ENCODE results near the gene FAM210A.

- TF ChIP-seq HDGF (IDR thresholded peaks at IDR 0.05) (no peak), POLR2A (conservative IDR thresholded peaks at IDR 0.05) (no peak), CEBPB (tag; IDR thresholded peaks at IDR 0.05) (no peak), ZNF274 (IDR thresholded peaks at IDR 0.05; ENCODE audit: borderline replicate concordance, low read depth, low read length) (no peak)
- TF ChIP-seq, protein P1, sequence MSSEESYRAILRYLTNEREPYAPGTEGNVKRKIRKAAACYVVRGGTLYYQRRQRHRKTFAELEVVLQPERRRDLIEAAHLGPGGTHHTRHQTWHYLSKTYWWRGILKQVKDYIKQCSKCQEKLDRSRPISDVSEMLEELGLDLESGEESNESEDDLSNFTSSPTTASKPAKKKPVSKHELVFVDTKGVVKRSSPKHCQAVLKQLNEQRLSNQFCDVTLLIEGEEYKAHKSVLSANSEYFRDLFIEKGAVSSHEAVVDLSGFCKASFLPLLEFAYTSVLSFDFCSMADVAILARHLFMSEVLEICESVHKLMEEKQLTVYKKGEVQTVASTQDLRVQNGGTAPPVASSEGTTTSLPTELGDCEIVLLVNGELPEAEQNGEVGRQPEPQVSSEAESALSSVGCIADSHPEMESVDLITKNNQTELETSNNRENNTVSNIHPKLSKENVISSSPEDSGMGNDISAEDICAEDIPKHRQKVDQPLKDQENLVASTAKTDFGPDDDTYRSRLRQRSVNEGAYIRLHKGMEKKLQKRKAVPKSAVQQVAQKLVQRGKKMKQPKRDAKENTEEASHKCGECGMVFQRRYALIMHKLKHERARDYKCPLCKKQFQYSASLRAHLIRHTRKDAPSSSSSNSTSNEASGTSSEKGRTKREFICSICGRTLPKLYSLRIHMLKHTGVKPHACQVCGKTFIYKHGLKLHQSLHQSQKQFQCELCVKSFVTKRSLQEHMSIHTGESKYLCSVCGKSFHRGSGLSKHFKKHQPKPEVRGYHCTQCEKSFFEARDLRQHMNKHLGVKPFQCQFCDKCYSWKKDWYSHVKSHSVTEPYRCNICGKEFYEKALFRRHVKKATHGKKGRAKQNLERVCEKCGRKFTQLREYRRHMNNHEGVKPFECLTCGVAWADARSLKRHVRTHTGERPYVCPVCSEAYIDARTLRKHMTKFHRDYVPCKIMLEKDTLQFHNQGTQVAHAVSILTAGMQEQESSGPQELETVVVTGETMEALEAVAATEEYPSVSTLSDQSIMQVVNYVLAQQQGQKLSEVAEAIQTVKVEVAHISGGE (CRISPR knock-in tag; IDR thresholded peaks at IDR 0.05), result no peak
- TF ChIP-seq, protein P2, sequence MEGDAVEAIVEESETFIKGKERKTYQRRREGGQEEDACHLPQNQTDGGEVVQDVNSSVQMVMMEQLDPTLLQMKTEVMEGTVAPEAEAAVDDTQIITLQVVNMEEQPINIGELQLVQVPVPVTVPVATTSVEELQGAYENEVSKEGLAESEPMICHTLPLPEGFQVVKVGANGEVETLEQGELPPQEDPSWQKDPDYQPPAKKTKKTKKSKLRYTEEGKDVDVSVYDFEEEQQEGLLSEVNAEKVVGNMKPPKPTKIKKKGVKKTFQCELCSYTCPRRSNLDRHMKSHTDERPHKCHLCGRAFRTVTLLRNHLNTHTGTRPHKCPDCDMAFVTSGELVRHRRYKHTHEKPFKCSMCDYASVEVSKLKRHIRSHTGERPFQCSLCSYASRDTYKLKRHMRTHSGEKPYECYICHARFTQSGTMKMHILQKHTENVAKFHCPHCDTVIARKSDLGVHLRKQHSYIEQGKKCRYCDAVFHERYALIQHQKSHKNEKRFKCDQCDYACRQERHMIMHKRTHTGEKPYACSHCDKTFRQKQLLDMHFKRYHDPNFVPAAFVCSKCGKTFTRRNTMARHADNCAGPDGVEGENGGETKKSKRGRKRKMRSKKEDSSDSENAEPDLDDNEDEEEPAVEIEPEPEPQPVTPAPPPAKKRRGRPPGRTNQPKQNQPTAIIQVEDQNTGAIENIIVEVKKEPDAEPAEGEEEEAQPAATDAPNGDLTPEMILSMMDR (IDR thresholded peaks at IDR 0.05 in 2 of 3, conservative IDR thresholded peaks at IDR 0.05 in 1 of 3; ENCODE audit: insufficient read depth in 2 of 3, low read depth in 1 of 3, low read length in 3 of 3), result no peak
Observed at GRCh38 chr18:13720123-13720522, 6.2 kb downstream of the FAM210A start.

Data from K562 (cell line).